Kidney (tissue), 14 donors: ENCODE data around the gene LPIN2. TPM values are rescaled to one million over a fixed set of nuclear protein-coding genes. Genes with fewer than 3 reads are reported as not detected.

ENCODE experiments used
- DNase-seq, 5 donors: peaks; one replicate each; pipeline ENCODE4 v3.0.0-alpha.2; 2013 to 2020
- FAIRE-seq: peaks from 2 replicates; lab custom pipeline; 2012; peaks lifted over from hg19 to GRCh38; lab: Jason Lieb, UNC
- H3K27ac ChIP-seq, 2 donors: one replicate each; pipeline ENCODE4 v1.7.0; 2013; ENCODE audit warnings: low read depth in 2 of 2, low read length in 2 of 2, inconsistent platforms in 1 of 2
- H3K27me3 ChIP-seq: one replicate; pipeline ENCODE4 v1.7.1; 2013; ENCODE audit warnings: low read length, inconsistent platforms; ENCODE audit not compliant: control insufficient read depth, insufficient read depth
- H3K36me3 ChIP-seq, 3 donors: one replicate each; pipeline versions ENCODE4 v1.7.0 to v1.7.1; 2013; ENCODE audit warnings: low read length in 3 of 3, control low read depth in 1 of 3, inconsistent platforms in 1 of 3; ENCODE audit not compliant: insufficient read depth in 3 of 3, control insufficient read depth in 2 of 3
- H3K4me1 ChIP-seq, 3 donors: one replicate each; pipeline versions ENCODE4 v1.7.0 to v1.7.1; 2013; ENCODE audit warnings: low read length in 3 of 3, inconsistent platforms in 1 of 3, low read depth in 1 of 3; ENCODE audit not compliant: control insufficient read depth in 2 of 3, insufficient read depth in 2 of 3
- H3K4me3 ChIP-seq, 3 donors: one replicate each; pipeline versions ENCODE4 v1.7.0 to v1.8.1; 2013; ENCODE audit warnings: low read length in 3 of 3, control low read depth in 1 of 3, inconsistent platforms in 1 of 3
- H3K9ac ChIP-seq, 3 donors: one replicate each; pipeline versions ENCODE4 v1.7.0 to v1.7.1; 2013; ENCODE audit warnings: low read length in 3 of 3, control low read depth in 1 of 3, inconsistent platforms in 1 of 3
- H3K9me3 ChIP-seq, 3 donors: one replicate each; pipeline versions ENCODE4 v1.7.0 to v1.7.1; 2013; ENCODE audit warnings: low read length in 3 of 3, control low read depth in 1 of 3, inconsistent platforms in 1 of 3; ENCODE audit not compliant: control insufficient read depth in 2 of 3, insufficient read depth in 1 of 3
- intact Hi-C: fragments of 100-400 bp; cut with DNase I; formaldehyde crosslinking; loops from one replicate; pipeline ENCODE4 v1.11.1; 2022
- polyA plus RNA-seq: library from polyadenylated mRNA; stranded (reverse); fragments of 350-450 nt; fragmentation: Illumina TruSeq; extraction: RNeasy Lipid Tissue Mini Kit (QIAGEN cat#74804); gene quantifications from one replicate; pipeline ENCODE4 v1.2.3, GENCODE V29; 2014; ENCODE audit warnings: low read depth, low replicate concordance; ENCODE audit not compliant: insufficient read depth
- total RNA-seq: library from RNA; stranded (reverse); fragmentation: NEBNext Ultra II Directional; extraction: Animal tissue kit (Norgen Biotek cat#: 25700); gene quantifications from one replicate; pipeline ENCODE4 v1.2.1, GENCODE V29; 2021
- TF ChIP-seq, protein P1 (sequence below): IDR thresholded peaks from 3 replicates; pipeline ENCODE4 v1.5.1; 2012; ENCODE audit warnings: mild to moderate bottlenecking, moderate library complexity, borderline replicate concordance; ENCODE audit not compliant: insufficient read depth; ENCODE audit errors: extremely low read depth
- donor health status: control.
- donor health status: control.
- donor health status: control.
- donor health status: control.
- donor health status: control.
- donor health status: DM: yes; HTN: yes; CAD: no.
- donor health status: Normal renal cell carcinoma (clear cell type).

LPIN2 gene
- total and polyA plus RNA-seq, 2 donors from 2014 or later = 14.3 to 52.3 TPM

DNA sequence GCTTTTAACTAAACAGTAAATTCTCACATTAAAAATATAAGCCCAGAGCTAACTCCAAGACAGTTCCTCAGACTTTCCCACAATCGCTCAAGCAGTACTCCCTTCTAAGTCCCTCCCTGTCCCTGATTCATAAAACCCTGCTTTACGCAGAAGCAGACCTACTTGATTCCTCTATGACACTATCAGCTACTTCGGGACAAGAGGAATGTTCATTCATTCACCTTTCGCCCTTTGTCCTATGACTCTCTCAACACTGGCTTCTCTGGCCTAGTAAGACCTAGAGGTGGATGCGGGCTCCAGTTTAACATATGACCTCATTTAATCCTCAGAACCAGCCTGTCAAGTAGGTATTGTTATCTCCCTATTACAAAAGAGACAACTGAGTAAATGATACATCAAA lies 10.2 kb downstream of the LPIN2 start:
- H3K27ac ChIP-seq = no peak overlapping the region
- TF ChIP-seq, protein P1, sequence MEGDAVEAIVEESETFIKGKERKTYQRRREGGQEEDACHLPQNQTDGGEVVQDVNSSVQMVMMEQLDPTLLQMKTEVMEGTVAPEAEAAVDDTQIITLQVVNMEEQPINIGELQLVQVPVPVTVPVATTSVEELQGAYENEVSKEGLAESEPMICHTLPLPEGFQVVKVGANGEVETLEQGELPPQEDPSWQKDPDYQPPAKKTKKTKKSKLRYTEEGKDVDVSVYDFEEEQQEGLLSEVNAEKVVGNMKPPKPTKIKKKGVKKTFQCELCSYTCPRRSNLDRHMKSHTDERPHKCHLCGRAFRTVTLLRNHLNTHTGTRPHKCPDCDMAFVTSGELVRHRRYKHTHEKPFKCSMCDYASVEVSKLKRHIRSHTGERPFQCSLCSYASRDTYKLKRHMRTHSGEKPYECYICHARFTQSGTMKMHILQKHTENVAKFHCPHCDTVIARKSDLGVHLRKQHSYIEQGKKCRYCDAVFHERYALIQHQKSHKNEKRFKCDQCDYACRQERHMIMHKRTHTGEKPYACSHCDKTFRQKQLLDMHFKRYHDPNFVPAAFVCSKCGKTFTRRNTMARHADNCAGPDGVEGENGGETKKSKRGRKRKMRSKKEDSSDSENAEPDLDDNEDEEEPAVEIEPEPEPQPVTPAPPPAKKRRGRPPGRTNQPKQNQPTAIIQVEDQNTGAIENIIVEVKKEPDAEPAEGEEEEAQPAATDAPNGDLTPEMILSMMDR = no peak
- H3K4me1 ChIP-seq = peaks cover 4 to 12% (median 7%) of the 10 kb centered on the region in 3 donors
- H3K9me3 ChIP-seq = peaks cover 0 to 2% (median 0%) of the 10 kb centered on the region in 3 donors
- DNase-seq (no peak), FAIRE-seq (no peak)
- intact Hi-C loops = no loop called here
- H3K36me3 ChIP-seq = peaks cover 0 to 9% (median 4%) of the 10 kb centered on the region in 3 donors
- no peak overlapping the region for H3K4me3 ChIP-seq
- no peaks in the 10 kb centered on the region for H3K27me3 ChIP-seq
- no peak overlapping the region for H3K9ac ChIP-seq

DNA sequence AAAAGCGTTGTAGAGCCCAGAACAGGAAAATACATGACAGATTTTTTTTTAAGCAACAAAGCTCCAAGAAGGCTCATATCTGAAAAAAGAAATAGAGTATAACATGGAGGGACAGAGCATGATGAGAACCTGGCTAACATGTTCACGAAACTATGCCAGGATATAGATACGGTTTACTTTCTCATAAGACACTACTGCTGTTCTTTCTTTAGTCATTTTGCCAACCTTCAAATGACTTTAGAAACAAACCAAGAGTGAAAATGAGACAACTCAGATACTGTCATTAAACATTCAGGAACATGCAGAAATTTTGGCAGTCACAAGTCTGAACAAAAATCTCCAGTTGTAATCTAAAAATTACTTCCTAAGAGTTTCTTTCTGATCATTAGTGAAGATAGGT lies 14.3 kb downstream of the LPIN2 start:
- peaks cover 5 to 11% (median 7%) of the 10 kb centered on the region in 3 donors for H3K4me1 ChIP-seq

DNA sequence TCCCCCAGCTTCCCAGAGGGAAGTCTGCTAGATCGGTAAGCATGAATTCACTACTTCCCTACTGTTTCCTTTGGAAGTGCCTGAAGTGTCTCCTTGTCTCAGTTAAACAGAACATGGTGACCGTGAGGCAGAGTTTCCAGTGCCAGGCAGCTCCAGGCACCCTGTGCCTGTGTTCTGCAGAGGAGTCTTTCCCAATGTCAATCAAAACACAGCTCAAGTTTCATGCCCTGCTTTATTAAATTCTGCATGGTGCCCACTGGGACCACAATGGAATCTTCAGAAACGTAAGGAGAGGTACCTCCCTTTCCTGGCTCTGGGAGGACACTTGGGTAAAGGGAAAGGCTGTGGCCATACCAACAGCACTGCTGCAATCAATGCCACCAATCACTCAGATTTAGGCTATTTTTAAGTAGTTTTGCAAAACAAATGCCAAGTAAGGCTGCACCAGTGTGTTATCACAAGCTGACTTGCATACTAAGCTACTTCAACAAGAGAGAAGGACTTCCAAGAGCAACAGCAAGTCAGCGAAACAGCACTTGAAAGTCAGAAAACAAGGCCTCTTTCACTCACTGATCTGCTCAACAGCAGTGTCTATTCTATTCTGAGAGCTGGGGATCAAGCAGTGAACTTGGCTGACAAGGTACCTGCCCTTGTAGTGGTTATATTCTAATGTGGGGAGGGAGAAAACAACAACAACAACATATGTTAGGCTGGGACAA lies 14.9 kb downstream of the LPIN2 start:
- Histone ChIP-seq H3K27me3 (no peaks in the 10 kb centered on the region), H3K4me1 (peaks cover 4 to 7% (median 5%) of the 10 kb centered on the region in 3 donors), H3K27ac (peak overlapping the region in 1 of 2 donors; percentile 76), H3K4me3 (peak overlapping the region in 1 of 3 donors; percentile 3), H3K36me3 (peaks cover 0 to 3% (median 0%) of the 10 kb centered on the region in 3 donors), H3K9ac (no peak overlapping the region), H3K9me3 (no peaks in the 10 kb centered on the region)
- TF ChIP-seq, protein P1 = no peak
- peak in 2 of 5 donors; percentile 27 to 53 for DNase-seq
- intact Hi-C loops = no loop called here
- FAIRE-seq = no peak

More for the DNA sequence above, 14.3 kb downstream of the LPIN2 start:
- FAIRE-seq = no peak
- no peak overlapping the region for H3K4me3 ChIP-seq
- H3K9me3 ChIP-seq = no peaks in the 10 kb centered on the region
- no peak for DNase-seq
- TF ChIP-seq, protein P1 = no peak
- H3K36me3 ChIP-seq = peaks cover 0 to 9% (median 0%) of the 10 kb centered on the region in 3 donors
- H3K27ac ChIP-seq = peak overlapping the region in 1 of 2 donors; percentile 76
- intact Hi-C loops = no loop called here
- H3K27me3 ChIP-seq = no peaks in the 10 kb centered on the region
- H3K9ac ChIP-seq = no peak overlapping the region
